DMS153 treated with DMSO at 0.1 percent for 48 hours (cell line): ENCODE measurements around the gene SLF1.
"Not testable (repeated sequence)": the region's sequence is repeated elsewhere in the genome, so short reads cannot be mapped to it uniquely, and the experiment has no call there.

Experiments used
- DNase-seq: peaks from one replicate; lab custom pipeline; 2025; ENCODE audit not compliant: unreplicated experiment; lab: John Stamatoyannopoulos, UW

SLF1 gene

DNA sequence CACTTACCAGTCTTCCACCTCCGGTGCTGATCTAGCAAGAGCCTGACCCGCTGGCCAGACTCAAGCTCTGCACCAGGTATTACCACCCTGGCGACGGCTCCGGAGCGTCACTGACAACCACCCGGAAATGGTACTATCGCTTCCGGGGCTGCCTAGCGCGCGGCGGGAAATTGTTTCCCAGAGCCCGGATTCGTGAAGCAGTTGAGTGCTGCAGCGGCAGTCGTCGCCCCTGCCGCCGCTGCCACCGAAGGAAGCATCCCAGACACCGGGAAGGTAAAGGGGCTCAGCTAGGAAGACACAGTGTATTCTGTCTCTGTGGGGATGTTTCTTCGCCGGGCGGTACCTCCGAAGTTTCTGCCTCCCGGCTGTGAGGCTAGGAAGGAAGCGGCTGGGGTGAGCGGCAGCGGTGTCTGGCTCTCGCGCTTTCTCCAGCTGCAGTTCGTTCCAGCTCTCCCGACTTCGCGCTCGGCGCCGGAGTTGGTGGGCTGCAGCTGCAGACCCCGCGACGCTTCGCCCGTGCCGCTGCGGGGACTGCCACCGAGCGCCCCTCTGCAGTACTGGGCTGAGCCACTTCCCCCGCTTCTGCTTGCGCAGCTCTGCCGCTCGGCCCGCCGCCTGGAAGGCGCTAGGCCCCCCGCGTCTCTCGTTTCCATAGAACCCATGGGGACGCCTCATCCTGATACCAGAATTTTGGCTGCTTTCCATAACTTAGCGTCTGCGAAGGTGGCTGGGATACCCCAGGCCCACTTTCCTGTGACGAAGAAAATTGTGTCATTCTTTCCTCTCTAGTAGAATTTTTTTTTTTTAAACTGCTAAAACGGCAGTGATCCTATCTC, at the start of gene SLF1, which contains the start of gene KIAA0825:
TSS of gene SLF1 (plus strand) at position 177 of the 836 bp plus-strand sequence. CDS start 10,142 bp downstream, outside the sequence.
TSS of gene KIAA0825 (minus strand) at position 112 of the 836 bp plus-strand sequence. CDS start 81,478 bp downstream, outside the sequence.
- DNase-seq = peak; percentile 54

- no peak for DNase-seq
These were observed 47.1 kb upstream of the SLF1 start for GRCh38 chr5:94571415-94571814.

GRCh38 chr5:94573349-94573748, 45.1 kb upstream of the SLF1 start:
- DNase-seq = not testable (repeated sequence)

GRCh38 chr5:94575196-94575595, 43.3 kb upstream of the SLF1 start:
- no peak for DNase-seq

DNA sequence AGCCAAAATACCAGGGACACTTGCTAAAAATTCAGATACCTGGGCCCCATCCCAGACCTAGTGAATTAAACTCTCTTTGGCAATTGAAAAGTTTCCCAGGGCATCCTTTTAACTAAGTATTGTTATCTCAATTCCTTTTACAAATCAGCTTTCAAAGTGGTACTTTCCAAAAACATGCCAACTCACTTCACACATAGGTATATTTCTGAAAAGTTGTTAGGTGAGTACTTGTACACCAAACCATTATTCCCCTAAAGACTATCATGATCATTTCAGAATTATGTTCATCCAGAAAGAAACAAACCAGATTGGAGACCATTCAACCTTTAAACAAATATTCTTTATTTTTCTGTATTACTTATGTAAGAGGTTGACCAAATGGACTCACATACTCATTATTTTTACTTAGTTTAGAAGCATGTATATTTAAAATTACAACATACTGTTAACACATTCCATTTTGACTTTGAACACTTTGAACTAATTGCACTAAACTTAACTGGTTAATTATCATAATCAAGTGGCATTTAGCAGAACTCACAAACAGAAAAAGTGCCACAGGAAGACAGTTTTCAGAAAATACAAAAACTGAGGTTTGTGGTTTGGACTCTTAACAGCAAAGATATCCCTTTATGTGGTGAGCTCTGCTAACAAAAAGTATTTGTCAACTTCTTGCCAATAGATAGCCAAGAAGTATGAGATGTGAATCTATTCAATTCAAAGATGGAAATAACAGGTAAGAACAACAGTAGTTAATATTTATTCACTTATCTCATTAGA, 40.8 kb upstream of the SLF1 start:
- DNase-seq = no peak

- DNase-seq = no peak
These were observed 23.1 kb upstream of the SLF1 start for GRCh38 chr5:94595281-94595840.

GRCh38 chr5:94613583-94613982, 4.9 kb upstream of the SLF1 start:
- DNase-seq = no peak

- no peak for DNase-seq
These were observed 4.2 kb upstream of the SLF1 start for GRCh38 chr5:94614156-94614805.

DNA sequence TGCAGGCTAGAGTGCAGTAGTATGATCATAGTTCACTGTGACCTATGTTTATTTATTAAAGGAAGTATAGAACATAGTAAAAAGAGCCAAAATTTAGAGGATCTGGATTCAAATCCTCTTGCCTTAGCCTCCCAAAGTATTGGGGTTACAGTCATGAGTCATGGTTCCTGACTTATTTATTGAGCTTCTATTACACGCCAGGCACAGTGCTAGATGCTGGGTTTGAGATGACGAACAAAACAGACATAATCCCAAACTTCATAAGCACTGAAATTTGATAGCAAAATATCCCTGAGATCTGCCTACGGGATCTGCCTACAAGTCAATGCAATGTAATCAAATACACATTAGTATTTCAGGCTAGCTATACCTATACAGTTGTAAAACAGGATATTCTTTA, 2.6 kb upstream of the SLF1 start:
- no peak for DNase-seq

DNA sequence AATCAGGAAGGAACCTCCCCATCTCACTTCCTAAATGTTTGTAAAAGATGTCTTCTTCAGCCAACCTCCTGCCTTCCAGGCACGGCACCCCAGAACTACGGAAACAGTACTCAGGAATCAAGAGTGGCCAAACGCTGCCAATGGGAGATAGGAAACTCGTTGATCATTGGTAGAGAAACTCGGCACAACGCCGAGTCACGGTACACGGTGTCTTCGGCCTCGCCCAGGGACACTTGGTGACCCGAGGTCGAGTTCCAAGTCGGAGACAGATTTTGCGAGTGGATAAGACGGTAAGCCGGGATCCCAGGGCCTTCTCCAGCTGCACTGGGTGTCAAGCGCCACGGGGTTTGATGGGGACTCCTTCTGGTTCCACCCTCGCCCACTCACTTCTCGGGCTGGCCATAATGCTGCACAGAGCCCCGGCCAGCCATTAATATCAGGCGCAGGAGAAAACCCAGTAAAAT, 408 bp upstream of the SLF1 start:
- DNase-seq = no peak

GRCh38 chr5:94620256-94620655, 1.8 kb downstream of the SLF1 start:
- DNase-seq = no peak

DNA sequence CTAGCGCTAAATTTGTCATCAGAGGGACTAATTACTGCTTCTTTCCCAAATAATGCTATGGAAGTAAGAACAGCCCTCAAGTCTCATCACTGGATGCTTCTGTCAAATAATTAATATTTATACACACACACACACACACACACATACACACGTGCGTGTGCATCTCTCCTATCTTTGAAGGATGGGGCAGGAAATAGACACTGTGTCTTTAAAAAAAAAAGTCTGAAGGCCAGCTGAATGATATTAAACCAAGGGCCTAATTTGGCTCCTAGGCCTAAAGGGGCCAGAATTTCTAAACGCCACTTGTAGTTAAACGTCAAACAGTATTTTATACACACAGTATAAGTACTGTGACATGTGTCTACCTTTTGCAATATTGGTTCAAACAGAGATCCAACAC, 3.3 kb downstream of the SLF1 start:
- no peak for DNase-seq

GRCh38 chr5:94623011-94623410, 4.5 kb downstream of the SLF1 start:
- no peak for DNase-seq

GRCh38 chr5:94623877-94624276, 5.4 kb downstream of the SLF1 start:
- no peak for DNase-seq

DNA sequence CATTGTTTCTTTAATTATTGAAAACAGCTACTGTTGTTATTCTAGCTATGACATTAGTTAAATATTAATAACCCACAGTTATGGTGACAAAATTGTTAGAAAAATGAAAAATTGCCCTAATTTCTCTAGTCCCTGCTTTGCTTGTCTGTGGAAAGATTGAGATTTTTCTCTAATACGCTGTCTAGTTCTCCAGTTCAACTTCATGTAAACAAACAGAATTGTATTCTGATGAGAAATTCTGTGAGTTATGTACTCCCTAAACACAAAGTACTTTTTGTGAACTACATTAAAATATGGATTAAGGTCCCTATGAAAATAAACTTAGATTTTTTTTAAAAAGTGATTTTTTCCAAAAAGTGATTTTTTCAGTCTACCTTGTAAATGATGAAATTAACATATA, 8.7 kb downstream of the SLF1 start:
- no peak for DNase-seq

DNA sequence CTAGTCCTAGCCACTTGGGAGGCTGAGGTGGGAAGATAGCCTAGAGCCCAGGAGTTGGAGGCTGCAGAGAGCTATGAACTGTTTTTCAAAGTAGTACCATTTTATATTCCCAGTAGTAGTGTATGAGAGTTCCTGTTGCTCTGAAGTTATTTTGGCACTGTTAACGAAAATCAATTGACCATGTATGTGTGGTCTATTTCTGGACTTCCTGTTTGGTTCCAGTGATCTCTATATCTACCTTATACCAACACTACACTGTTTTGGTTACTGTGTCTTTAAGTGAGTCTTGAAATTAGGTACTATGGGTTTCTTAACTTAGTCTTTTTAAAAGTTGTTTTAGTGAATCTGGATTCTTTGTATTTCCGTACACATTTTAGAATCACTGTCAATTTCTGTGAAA, 13.6 kb downstream of the SLF1 start:
- no peak for DNase-seq

DNA sequence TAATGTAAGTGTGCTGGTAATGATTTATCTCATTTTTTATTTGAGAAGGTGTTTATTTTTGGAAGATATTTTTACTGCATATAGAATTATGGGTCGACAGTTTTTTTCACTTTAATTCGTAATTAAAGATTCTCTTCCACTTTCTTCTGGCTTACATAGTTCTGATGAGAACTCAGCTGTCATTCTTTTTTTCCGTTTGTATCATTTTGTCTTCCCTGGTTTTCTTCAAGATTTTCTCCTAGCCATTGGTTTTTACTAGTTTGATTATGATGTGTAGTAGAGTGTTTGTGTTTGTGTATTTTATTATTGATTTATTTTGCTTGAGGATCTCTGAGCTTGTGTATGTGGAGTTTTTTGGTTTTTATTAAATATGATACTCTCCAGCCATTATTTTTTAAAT, 21.7 kb downstream of the SLF1 start:
- no peak for DNase-seq

DNA sequence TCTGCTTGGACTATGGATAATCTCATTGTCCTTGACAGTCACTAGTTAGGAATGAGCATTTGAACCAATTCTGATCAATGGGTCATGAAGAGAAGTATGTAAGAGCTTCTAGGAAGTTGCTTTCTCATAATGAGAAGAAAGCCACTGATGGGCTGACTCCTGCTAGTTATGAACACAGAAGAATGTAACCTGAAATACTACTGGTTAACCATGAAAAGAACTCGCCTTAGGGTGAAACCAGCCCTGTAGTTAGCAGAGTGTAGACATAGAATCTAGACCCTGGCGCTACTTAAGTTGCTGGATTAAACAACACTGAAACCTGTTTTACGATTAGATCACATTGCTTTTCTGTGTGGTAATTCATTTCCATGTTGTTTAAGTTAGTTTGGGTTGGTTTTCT, 26.6 kb downstream of the SLF1 start:
- DNase-seq = no peak

DNA sequence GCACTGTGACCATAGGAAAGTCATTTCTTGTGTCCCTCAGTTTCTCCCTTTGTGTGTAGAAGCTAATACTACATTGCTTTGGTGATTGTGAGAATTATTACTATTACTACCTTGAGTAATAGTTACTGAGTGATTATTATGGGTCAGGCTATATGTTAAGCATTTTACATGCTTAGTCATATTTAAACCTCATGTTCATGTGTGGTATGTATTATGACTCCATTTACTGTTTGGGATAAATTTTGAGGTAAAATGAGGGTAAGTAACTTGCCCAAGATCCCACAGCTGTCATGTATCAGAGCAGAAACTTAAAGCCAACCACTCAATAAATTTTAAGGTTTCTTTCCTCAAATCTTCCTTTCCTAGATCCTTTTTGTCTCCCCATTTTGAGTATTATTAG, 28.3 kb downstream of the SLF1 start:
- DNase-seq = no peak

DNA sequence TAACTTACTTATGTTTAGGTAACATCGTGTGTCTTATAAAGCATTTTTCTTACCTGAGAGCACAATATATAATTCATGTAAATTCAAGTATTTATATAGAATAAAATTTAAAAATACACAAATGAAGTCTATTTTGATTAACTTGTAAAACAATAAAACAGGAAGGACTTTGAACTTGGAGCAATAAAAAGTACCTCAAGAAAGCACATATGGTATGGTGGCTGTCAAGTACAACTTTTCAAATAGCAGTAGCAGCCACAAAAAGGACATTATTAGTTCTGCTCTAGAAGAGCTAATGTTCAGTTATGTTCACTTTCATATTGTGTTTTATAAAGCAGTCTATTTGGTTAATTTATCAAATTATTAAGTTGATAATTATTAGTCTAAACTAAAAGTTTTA, 31.4 kb downstream of the SLF1 start:
- no peak for DNase-seq

DNA sequence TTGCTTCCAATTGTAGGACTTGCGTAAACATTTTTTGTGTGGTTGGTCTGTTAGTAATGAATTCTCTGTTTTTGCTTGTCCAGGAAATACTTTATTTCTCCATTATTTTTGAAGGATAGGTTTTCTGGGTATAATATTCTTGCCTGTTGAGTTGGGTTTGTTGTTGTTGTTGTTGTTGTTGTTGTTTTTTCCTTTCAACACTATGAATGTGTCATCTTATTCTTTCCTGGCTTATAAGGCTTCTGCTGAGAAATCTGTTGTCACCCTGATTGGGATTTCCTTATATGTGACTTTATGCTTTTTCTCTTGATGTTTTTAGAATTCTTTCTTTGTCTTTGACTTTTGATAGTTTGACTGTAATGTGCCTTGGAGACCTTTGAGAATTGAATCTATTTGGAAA, 39.8 kb downstream of the SLF1 start:
- no peak for DNase-seq
